ENCODE measurements around the gene PCDHA1. TPM values are rescaled to one million over a fixed set of nuclear protein-coding genes. Genes with fewer than 3 reads are reported as not detected.

The PCDHA1 gene
- total RNA-seq, 2 experiments from 2014 or later = not detected

DNA sequence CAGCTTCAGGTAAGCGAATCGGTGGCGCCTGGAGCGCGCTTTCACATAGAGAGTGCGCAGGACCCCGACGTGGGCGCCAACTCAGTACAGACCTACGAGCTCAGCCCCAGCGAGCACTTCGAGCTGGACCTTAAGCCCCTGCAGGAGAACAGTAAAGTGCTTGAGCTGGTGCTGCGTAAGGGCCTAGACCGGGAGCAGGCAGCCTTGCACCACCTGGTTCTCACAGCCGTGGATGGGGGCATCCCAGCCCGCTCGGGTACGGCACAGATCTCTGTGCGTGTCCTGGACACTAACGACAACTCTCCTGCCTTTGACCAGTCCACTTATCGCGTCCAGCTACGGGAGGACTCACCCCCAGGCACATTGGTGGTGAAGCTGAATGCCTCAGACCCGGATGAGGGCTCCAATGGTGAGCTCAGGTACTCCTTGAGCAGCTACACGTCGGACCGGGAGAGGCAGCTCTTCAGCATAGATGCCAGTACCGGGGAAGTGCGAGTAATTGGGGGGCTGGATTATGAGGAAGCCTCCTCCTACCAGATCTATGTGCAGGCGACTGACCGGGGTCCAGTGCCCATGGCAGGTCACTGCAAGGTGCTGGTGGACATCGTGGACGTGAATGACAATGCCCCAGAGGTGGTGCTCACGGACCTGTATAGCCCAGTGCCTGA lies 181.4 kb downstream of the PCDHA1 start:
- H3K4me3 Mint-ChIP-seq = no peak overlapping the region
- CTCF ChIA-PET = no interaction called here
- intact Hi-C loops (cut with micrococcal nuclease) = no loop called here
- H3K4me1 Mint-ChIP-seq (ENCODE audit: low read depth) = peaks cover 4% of the 10 kb centered on the region
- H3K27ac Mint-ChIP-seq = no peak overlapping the region
- no peaks in the 10 kb centered on the region for H3K9me3 Mint-ChIP-seq
- DNase-seq = no peak
- H3K27me3 Mint-ChIP-seq (ENCODE audit: low read depth) = peaks cover 36% of the 10 kb centered on the region
- no peaks in the 10 kb centered on the region for H3K36me3 Mint-ChIP-seq (ENCODE audit: low read depth)

DNA sequence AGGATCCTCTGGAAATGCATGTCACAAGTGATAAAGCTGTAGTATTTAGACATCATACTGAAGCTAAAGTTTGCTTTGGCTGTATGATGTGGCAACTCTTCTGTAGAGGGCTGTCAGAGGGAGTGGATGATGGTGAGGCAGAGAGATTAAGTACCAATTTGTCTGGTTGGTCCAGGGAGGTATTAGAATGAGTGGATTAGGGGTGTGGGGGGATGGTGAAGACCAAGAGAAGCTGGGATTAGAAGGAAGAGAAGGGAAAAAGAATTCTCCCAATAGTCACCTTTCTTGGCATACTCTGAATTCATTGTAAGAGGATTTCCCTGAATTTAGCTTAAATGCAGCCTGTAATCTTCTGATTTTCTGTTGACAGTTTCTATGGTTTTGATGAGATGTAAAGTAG lies 183.9 kb downstream of the PCDHA1 start:
- Mint-ChIP-seq H3K4me1 (ENCODE audit: low read depth) (peaks cover 4% of the 10 kb centered on the region), H3K4me3 (no peak overlapping the region), H3K27me3 (ENCODE audit: low read depth) (peaks cover 20% of the 10 kb centered on the region), H3K36me3 (ENCODE audit: low read depth) (no peaks in the 10 kb centered on the region), H3K27ac (no peak overlapping the region), H3K9me3 (no peaks in the 10 kb centered on the region)
- intact Hi-C loops (cut with micrococcal nuclease) = no loop called here
- CTCF ChIA-PET = no interaction called here
- DNase-seq = no peak

DNA sequence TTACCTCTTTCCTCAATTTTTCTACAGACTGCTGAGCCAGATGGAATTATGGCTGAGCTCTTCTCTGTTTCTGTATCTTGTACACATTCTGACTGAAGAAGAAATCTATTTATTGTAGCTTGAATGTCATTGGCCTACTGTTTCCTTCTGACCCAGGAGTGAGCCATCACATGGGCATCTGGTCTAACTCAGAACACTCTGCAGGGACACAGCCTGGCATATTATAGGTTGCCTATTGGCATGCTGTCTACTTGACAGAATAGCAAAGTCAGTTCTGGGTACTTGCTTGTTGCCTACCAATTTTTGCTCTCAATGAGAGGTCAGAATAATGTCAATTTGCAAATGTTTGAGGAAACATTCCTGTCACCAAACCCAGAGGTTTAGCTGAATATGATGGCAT lies 187.6 kb downstream of the PCDHA1 start:
- DNase-seq = no peak
- Mint-ChIP-seq H3K27me3 (ENCODE audit: low read depth) (peaks cover 2% of the 10 kb centered on the region), H3K4me3 (no peak overlapping the region), H3K9me3 (no peaks in the 10 kb centered on the region), H3K27ac (no peak overlapping the region), H3K36me3 (ENCODE audit: low read depth) (no peaks in the 10 kb centered on the region), H3K4me1 (ENCODE audit: low read depth) (no peaks in the 10 kb centered on the region)
- CTCF ChIA-PET = no interaction called here
- intact Hi-C loops (cut with micrococcal nuclease) = no loop called here

DNA sequence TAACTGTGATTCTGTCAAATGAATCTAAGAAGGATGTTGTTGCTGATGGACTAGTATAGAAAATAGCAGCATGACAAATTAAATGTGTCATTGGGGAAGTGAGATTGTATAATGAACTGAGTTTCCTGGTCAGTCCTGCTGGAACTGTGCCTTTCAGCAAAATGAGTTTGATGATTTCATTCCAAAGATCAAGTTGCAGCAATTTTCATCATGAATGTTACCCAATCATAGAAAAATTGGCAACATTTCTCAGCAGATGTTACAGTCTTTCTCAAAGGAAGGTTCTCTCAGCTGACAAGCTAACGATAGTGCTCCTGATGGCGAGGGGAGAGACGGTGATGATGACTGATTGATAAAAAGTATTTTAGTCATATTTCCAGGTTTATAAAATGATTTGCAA lies 191.1 kb downstream of the PCDHA1 start:
- DNase-seq = no peak
- Mint-ChIP-seq H3K27ac (no peak overlapping the region), H3K27me3 (ENCODE audit: low read depth) (peaks cover 2% of the 10 kb centered on the region), H3K9me3 (no peaks in the 10 kb centered on the region), H3K4me1 (ENCODE audit: low read depth) (no peaks in the 10 kb centered on the region), H3K4me3 (no peak overlapping the region), H3K36me3 (ENCODE audit: low read depth) (no peaks in the 10 kb centered on the region)
- CTCF ChIA-PET = no interaction called here
- intact Hi-C loops (cut with micrococcal nuclease) = no loop called here

DNA sequence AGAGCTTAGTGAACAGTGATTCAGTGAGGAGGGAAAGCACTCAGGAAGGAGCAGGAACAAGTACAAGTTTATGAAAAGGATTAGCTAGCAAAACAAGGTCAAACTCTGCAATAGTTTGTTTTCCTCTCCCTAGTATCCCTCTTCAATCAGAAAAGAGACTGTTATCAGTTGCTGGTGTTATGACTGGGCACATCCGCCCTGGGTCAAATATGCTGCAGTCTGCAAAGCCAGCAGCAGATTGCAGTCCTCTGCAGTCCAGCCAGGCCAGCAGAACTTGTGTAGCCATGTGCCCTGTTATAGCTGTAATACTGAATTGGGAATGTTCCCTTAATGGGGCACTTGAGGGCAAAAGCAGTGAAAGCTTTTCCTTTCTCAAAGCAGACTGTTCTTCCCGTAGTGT lies 192.3 kb downstream of the PCDHA1 start:
- DNase-seq = no peak
- intact Hi-C loops (cut with micrococcal nuclease) = no loop called here
- Mint-ChIP-seq H3K27me3 (ENCODE audit: low read depth) (peaks cover 2% of the 10 kb centered on the region), H3K9me3 (no peaks in the 10 kb centered on the region), H3K27ac (no peak overlapping the region), H3K4me1 (ENCODE audit: low read depth) (no peaks in the 10 kb centered on the region), H3K4me3 (no peak overlapping the region), H3K36me3 (ENCODE audit: low read depth) (no peaks in the 10 kb centered on the region)
- CTCF ChIA-PET = no interaction called here

DNA sequence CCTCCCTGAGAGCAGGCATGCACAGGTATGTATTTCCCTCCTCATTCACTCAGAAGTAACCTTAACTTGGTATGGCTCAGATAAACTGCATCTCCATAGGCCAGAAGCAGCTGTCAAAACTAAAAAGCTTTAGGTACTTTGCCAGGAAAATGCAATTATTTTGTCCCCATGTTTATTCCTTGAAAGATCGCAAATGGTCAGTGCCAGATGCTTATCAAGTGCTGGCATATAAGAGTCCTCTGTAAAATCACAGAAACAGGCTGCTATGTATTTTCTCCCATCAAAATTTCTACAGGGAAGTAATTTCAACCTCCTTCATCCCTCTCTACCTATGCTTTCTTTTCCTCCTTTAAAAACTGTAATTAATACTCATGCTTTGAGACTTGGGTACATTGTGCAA lies 193.0 kb downstream of the PCDHA1 start:
- Mint-ChIP-seq H3K4me1 (ENCODE audit: low read depth) (no peaks in the 10 kb centered on the region), H3K9me3 (no peaks in the 10 kb centered on the region), H3K36me3 (ENCODE audit: low read depth) (no peaks in the 10 kb centered on the region), H3K27ac (no peak overlapping the region), H3K27me3 (ENCODE audit: low read depth) (peaks cover 2% of the 10 kb centered on the region), H3K4me3 (no peak overlapping the region)
- CTCF ChIA-PET = no interaction called here
- intact Hi-C loops (cut with micrococcal nuclease) = no loop called here
- DNase-seq = no peak

DNA sequence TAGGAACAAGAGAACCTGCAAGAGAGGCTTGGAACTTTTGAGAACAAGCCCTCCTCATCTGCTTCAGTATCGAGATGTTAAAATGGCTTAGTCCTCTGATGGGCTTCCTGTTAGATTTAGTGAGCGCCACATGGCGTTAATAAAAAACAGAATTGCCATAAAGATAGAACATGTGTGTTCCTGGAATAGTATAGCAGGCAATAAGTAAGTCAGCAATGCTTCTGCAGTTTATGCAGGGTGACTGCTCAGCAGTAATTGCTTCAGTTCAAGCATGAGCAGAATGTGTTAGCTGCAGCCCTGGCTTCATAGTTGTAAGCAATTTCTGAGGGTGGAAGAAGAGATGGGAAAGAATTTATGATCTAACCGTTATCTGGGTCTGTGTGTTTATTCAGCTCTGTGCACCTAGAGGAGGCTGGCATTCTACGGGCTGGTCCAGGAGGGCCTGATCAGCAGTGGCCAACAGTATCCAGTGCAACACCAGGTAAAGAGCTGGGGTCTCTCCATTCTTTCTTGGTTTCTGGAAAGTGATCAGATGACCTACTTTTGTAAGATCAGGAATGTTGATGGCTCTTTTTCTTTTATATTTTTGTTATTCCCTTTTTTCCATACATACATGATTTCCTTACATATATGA lies 196.3 kb downstream of the PCDHA1 start:
- no peaks in the 10 kb centered on the region for H3K36me3 Mint-ChIP-seq (ENCODE audit: low read depth)
- H3K27ac Mint-ChIP-seq = no peak overlapping the region
- H3K4me1 Mint-ChIP-seq (ENCODE audit: low read depth) = no peaks in the 10 kb centered on the region
- CTCF ChIA-PET = no interaction called here
- no peaks in the 10 kb centered on the region for H3K9me3 Mint-ChIP-seq
- H3K4me3 Mint-ChIP-seq = no peak overlapping the region
- H3K27me3 Mint-ChIP-seq (ENCODE audit: low read depth) = no peaks in the 10 kb centered on the region
- no peak for DNase-seq
- intact Hi-C loops (cut with micrococcal nuclease) = no loop called here

DNA sequence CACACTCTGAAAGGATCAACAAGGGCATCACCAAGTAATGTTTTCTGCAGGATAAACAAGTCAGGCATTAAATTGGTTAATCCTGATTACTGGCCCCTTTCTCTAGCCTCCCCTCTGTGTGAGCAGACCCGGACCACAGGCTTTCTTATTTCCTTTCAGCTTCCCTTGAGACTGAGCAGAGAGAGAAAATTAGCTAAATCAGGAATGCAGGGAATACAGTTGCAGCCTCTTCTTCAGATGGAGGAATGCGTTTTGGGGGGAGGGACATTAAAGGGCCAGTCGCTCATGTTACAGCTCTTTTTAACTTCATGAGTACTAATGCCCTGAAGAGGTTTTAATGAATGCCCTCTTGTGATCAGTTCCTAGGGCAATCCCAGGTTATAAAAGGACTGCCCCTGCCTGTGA lies 200.2 kb downstream of the PCDHA1 start:
- no peak overlapping the region for H3K4me3 Mint-ChIP-seq
- H3K27me3 Mint-ChIP-seq (ENCODE audit: low read depth) = peaks cover 8% of the 10 kb centered on the region

DNA sequence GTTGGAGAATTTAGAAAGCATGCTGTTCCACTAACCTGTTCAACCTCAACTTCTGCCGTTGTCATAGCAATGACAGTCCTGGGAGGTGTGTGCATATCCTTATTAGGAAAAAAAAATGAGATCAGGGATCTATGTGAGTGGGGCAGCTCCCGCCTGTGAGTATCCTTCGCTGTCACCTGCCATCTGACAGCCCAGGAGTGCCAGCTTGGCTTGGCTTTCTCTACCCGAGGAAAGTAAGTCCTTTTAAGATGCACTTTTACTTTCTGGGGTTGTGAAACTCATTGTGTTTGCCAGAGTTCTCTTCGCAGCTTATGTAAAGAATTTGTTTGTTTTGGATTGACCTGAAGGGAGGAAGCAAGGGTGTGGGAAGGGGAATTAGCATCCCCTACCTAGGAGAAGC lies 202.2 kb downstream of the PCDHA1 start:
- no peak for DNase-seq
- CTCF ChIA-PET = no interaction called here
- H3K27ac Mint-ChIP-seq = no peak overlapping the region
- no peaks in the 10 kb centered on the region for H3K9me3 Mint-ChIP-seq
- no peak overlapping the region for H3K4me3 Mint-ChIP-seq
- H3K36me3 Mint-ChIP-seq (ENCODE audit: low read depth) = no peaks in the 10 kb centered on the region
- intact Hi-C loops (cut with micrococcal nuclease) = no loop called here
- H3K4me1 Mint-ChIP-seq (ENCODE audit: low read depth) = no peaks in the 10 kb centered on the region
- peaks cover 10% of the 10 kb centered on the region for H3K27me3 Mint-ChIP-seq (ENCODE audit: low read depth)

More for the DNA sequence above, 200.2 kb downstream of the PCDHA1 start:
- Mint-ChIP-seq H3K36me3 (ENCODE audit: low read depth) (no peaks in the 10 kb centered on the region), H3K4me1 (ENCODE audit: low read depth) (no peaks in the 10 kb centered on the region), H3K9me3 (no peaks in the 10 kb centered on the region), H3K27ac (no peak overlapping the region)
- DNase-seq = no peak
- CTCF ChIA-PET = no interaction called here
- intact Hi-C loops (cut with micrococcal nuclease) = no loop called here

DNA sequence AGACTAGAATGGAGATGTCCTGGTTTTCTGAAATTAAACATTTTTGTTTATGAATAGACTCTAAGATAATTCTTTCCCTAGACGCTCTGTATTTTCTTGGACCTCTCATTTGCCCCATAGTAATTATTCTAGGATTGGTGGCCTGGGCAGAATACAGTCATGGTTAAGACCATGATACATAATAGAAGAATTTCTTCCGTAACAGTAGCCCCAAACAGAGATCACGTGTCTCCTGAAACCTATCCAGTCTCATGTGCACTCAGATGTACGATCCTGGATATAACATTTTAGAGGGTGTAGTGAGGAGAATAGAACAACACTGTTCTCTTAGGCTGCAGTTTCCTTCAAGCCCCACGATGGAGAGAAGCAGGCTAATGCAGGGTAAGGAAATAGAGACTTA lies 202.7 kb downstream of the PCDHA1 start:
- Mint-ChIP-seq H3K4me1 (ENCODE audit: low read depth) (no peaks in the 10 kb centered on the region), H3K9me3 (no peaks in the 10 kb centered on the region), H3K27me3 (ENCODE audit: low read depth) (peaks cover 10% of the 10 kb centered on the region), H3K27ac (no peak overlapping the region), H3K36me3 (ENCODE audit: low read depth) (no peaks in the 10 kb centered on the region), H3K4me3 (no peak overlapping the region)
- CTCF ChIA-PET = no interaction called here
- no peak for DNase-seq
- intact Hi-C loops (cut with micrococcal nuclease) = no loop called here

DNA sequence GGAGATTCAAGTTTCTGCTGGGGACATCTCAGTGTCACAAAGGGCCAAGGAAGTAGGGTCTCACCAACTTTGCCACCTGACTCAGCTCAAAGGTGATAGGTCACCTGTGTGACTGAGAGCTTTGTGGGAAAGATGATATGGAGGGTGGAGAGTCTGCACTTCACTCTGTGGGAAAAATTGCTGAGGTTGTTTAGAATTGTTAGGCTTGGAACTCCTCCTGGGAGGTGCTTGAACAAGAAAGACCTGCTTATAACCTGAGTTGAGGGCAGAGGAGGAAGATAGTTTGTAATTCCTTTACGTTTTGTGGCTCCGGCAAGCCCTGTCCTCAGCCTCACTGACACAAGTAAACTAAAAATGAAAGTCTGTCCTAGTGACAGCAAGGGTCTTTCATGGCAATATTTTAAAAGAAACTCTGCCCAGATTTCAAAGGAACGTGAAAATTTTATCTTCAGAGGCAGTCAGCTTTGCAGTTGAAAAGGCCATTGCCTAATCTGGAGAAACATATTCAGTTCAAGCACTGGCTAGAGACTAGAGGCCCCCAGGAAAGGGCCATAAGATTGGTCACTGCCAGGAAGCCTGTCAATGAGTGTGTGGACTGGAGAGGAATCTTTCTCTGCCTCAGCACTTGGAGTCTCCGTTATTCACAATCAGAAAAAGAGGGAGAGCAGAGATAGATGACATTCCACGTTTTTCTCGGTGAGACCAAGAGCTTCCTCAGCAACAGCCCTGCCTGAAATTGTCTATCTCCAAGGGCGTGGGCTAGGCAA lies 203.5 kb downstream of the PCDHA1 start:
- Mint-ChIP-seq H3K27ac (no peak overlapping the region), H3K27me3 (ENCODE audit: low read depth) (peaks cover 10% of the 10 kb centered on the region), H3K36me3 (ENCODE audit: low read depth) (no peaks in the 10 kb centered on the region), H3K4me1 (ENCODE audit: low read depth) (no peaks in the 10 kb centered on the region), H3K4me3 (no peak overlapping the region), H3K9me3 (no peaks in the 10 kb centered on the region)
- CTCF ChIA-PET = interaction anchor here (0.6 kb wide), 1 partner anchor 107 kb away, joined by 3 read pairs; the partner anchor contains the start of gene PCDHA13
- intact Hi-C loops (cut with micrococcal nuclease) = no loop called here
- DNase-seq = no peak

DNA sequence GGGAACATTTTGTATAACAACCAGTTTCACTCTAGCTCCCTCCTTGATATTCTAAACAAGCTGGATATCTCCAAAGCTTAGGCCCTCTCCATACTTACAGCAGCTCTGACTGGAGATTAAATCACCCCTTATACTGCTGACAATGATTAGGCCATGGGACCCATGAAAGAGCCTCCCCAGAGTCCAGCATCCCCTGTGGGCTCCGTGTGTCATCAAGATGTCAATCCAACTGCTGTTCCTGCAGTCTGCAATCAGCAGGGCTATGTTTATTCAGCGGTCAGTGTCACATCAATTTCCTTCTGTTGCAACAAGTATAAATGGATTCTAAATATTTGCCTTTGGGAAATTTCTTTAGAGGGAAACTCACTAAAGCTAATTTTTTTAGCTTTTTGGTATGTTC lies 206.9 kb downstream of the PCDHA1 start:
- Mint-ChIP-seq H3K27ac (no peak overlapping the region), H3K36me3 (ENCODE audit: low read depth) (no peaks in the 10 kb centered on the region), H3K9me3 (no peaks in the 10 kb centered on the region), H3K4me3 (no peak overlapping the region), H3K27me3 (ENCODE audit: low read depth) (peaks cover 11% of the 10 kb centered on the region), H3K4me1 (ENCODE audit: low read depth) (no peaks in the 10 kb centered on the region)
- CTCF ChIA-PET = interaction anchor here (1.2 kb wide), 1 partner anchor 60 kb away, joined by 3 read pairs; no protein-coding TSS in a partner anchor
- no peak for DNase-seq
- intact Hi-C loops (cut with micrococcal nuclease) = no loop called here

DNA sequence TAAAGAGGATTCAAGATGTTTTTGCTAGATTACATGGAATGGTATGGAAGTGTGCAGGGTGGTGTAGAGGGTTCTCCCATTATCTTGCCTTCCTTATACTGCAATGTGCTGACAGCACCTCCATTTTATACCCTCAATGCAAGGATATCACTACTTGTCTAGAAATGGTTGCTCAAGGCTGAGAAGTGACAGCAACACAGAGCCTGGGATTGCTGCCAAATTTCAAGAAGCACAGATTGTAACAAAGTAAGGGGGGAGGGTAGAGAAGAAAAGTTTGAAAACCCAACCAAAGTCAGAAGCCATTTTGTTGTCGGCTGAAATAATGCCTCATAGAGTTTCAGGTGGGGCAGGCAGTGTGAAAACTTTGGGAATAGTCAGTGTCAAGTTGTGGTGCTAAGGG lies 210.1 kb downstream of the PCDHA1 start:
- Mint-ChIP-seq H3K4me1 (ENCODE audit: low read depth) (no peaks in the 10 kb centered on the region), H3K9me3 (no peaks in the 10 kb centered on the region), H3K36me3 (ENCODE audit: low read depth) (no peaks in the 10 kb centered on the region), H3K27ac (no peak overlapping the region), H3K27me3 (ENCODE audit: low read depth) (peaks cover 13% of the 10 kb centered on the region), H3K4me3 (no peak overlapping the region)
- DNase-seq = no peak
- intact Hi-C loops (cut with micrococcal nuclease) = no loop called here
- CTCF ChIA-PET = interaction anchor here (0.6 kb wide), 1 partner anchor 180 kb away, joined by 6 read pairs; no protein-coding TSS in a partner anchor

All from activated naive CD4-positive, alpha-beta T cell treated with anti-CD3 and anti-CD28 coated beads for 36 hours (primary cell).